H1 (cell line): ENCODE results near the gene MT1H. TPM values are rescaled to one million over a fixed set of nuclear protein-coding genes. Genes with fewer than 3 reads are reported as not detected.
"Not testable (repeated sequence)": the region's sequence is repeated elsewhere in the genome, so short reads cannot be mapped to it uniquely, and the experiment has no call there.

ENCODE experiments used
- CTCF ChIA-PET: fragments of 300-600 bp; sonication (Branson Sonifier 250); formaldehyde crosslinking; loops from one replicate; lab custom pipeline; 2021; ENCODE audit not compliant: partially characterized antibody; lab: Charles Lee
- POLR2A ChIA-PET: fragments of 300-600 bp; sonication (Branson Sonifier 250); formaldehyde crosslinking; loops from one replicate; lab custom pipeline; 2021; ENCODE audit warnings: inconsistent platforms; ENCODE audit not compliant: partially characterized antibody; lab: Charles Lee
- DNase-seq, 2 experiments: peaks; one replicate each; pipeline versions ENCODE4 v3.0.0 to v3.0.0-alpha.2; 2010 to 2022; ENCODE audit warnings: low spot score in 2 of 2, low read depth in 1 of 2, mixed read lengths in 1 of 2
- FAIRE-seq: peaks from 2 replicates; lab custom pipeline; 2011; peaks lifted over from hg19 to GRCh38; lab: Jason Lieb, UNC
- H2AFZ ChIP-seq: 2 replicates; pipeline ENCODE4 v1.8.1; 2012; ENCODE audit warnings: low read length, inconsistent platforms
- H2AK5ac ChIP-seq: 2 replicates; pipeline ENCODE4 v1.6.1; 2013; ENCODE audit warnings: low read depth, low read length
- H2BK120ac ChIP-seq: replicated peaks from 2 replicates; pipeline ENCODE3; 2013; ENCODE audit warnings: low read depth, low read length, inconsistent platforms
- H2BK12ac ChIP-seq: 2 replicates; pipeline ENCODE4 v1.6.1; 2013; ENCODE audit warnings: low read depth, low read length
- H2BK15ac ChIP-seq: 2 replicates; pipeline ENCODE4 v1.6.1; 2013; ENCODE audit warnings: low read length
- H2BK20ac ChIP-seq: 2 replicates; pipeline ENCODE4 v1.6.1; 2013; ENCODE audit warnings: low read length
- H2BK5ac ChIP-seq: 2 replicates; pipeline ENCODE4 v1.6.1; 2013; ENCODE audit warnings: low read depth, low read length
- H3K14ac ChIP-seq: 2 replicates; pipeline ENCODE4 v1.6.1; 2013; ENCODE audit warnings: inconsistent platforms; ENCODE audit not compliant: insufficient read length
- H3K18ac ChIP-seq: 2 replicates; pipeline ENCODE4 v1.6.1; 2013; ENCODE audit warnings: low read length; ENCODE audit errors: extremely low read depth
- H3K23ac ChIP-seq: 2 replicates; pipeline ENCODE4 v1.6.1; 2013; ENCODE audit warnings: inconsistent platforms; ENCODE audit not compliant: insufficient read length
- H3K23me2 ChIP-seq: 2 replicates; pipeline ENCODE4 v1.6.1; 2013; ENCODE audit warnings: low read depth, low read length
- H3K27ac ChIP-seq: 2 replicates; pipeline ENCODE4 v1.6.1; 2011; ENCODE audit warnings: low read depth, low read length, inconsistent platforms
- H3K27me3 ChIP-seq, 4 experiments: replicated peaks in 1 of 4; 1 replicate in 1 of 4; 2 replicates in 3 of 4; pipeline versions ENCODE4 v1.6.1 to v1.8.1; 2011 to 2013; ENCODE audit warnings: low read length in 3 of 4, mild to moderate bottlenecking in 3 of 4, inconsistent platforms in 2 of 4, mixed read lengths in 2 of 4, moderate library complexity in 1 of 4; ENCODE audit not compliant: control insufficient read depth in 3 of 4, insufficient read depth in 3 of 4; ENCODE audit errors: extremely low read depth in 1 of 4
- H3K36me3 ChIP-seq, 4 experiments: 2 replicates each; pipeline versions ENCODE4 v1.6.1 to v1.8.1; 2011 to 2013; ENCODE audit warnings: mild to moderate bottlenecking in 4 of 4, low read length in 3 of 4, moderate library complexity in 2 of 4, control low read depth in 1 of 4, inconsistent platforms in 1 of 4; ENCODE audit not compliant: insufficient read depth in 4 of 4, control insufficient read depth in 2 of 4
- H3K4ac ChIP-seq: replicated peaks from 2 replicates; pipeline ENCODE3; 2013; ENCODE audit warnings: low read length, low read depth, mixed read lengths, inconsistent platforms; ENCODE audit not compliant: insufficient read length
- H3K4me1 ChIP-seq, 4 experiments: replicated peaks in 1 of 4; 1 replicate in 1 of 4; 2 replicates in 3 of 4; pipeline versions ENCODE4 v1.6.1 to v1.8.1; 2011 to 2013; ENCODE audit warnings: low read length in 3 of 4, inconsistent platforms in 2 of 4, mixed read lengths in 1 of 4; ENCODE audit not compliant: insufficient read depth in 4 of 4, control insufficient read depth in 3 of 4
- H3K4me2 ChIP-seq, 2 experiments: 2 replicates each; pipeline versions ENCODE4 v1.6.1 to v1.8.1; 2011 to 2013; ENCODE audit warnings: low read depth in 2 of 2, low read length in 2 of 2, control low read depth in 1 of 2, inconsistent platforms in 1 of 2, mild to moderate bottlenecking in 1 of 2; ENCODE audit not compliant: insufficient read depth in 1 of 2
- H3K4me3 ChIP-seq, 4 experiments: fragments of 200-600, 300-600 bp in 1 of 4; sonication (generic), shearing (Covaris generic), sonication (Bioruptor Twin) in 1 of 4; 2 replicates each; pipeline versions ENCODE4 v1.5.1 to v1.8.1; 2011 to 2016; ENCODE audit warnings: low read length in 4 of 4, low read depth in 3 of 4, control low read depth in 2 of 4, inconsistent platforms in 2 of 4, mild to moderate bottlenecking in 2 of 4, mixed read lengths in 1 of 4, moderate library complexity in 1 of 4; ENCODE audit not compliant: insufficient read depth in 2 of 4; ENCODE audit errors: extremely low read depth in 1 of 4
- H3K56ac ChIP-seq: replicated peaks from 2 replicates; pipeline ENCODE3; 2013; ENCODE audit warnings: low read depth, mild to moderate bottlenecking, mixed read lengths, low read length, inconsistent platforms; ENCODE audit not compliant: insufficient read length
- H3K79me1 ChIP-seq: 2 replicates; pipeline ENCODE4 v1.6.1; 2013; ENCODE audit warnings: low read depth, low read length, control low read depth
- H3K79me2 ChIP-seq, 2 experiments: 2 replicates each; pipeline versions ENCODE4 v1.6.1 to v1.8.1; 2012 to 2013; ENCODE audit warnings: low read length in 2 of 2, mild to moderate bottlenecking in 2 of 2, inconsistent platforms in 1 of 2; ENCODE audit not compliant: insufficient read depth in 2 of 2, control insufficient read depth in 1 of 2
- H3K9ac ChIP-seq, 4 experiments: replicated peaks in 1 of 4; 1 replicate in 1 of 4; 2 replicates in 3 of 4; pipeline versions ENCODE4 v1.6.1 to v1.8.1; 2011 to 2013; ENCODE audit warnings: low read depth in 3 of 4, low read length in 3 of 4, control low read depth in 2 of 4, mild to moderate bottlenecking in 2 of 4, moderate library complexity in 2 of 4, inconsistent platforms in 1 of 4; ENCODE audit errors: extremely low read depth in 1 of 4
- H3K9me3 ChIP-seq, 2 experiments: 2 replicates each; pipeline versions ENCODE4 v1.6.1 to v1.8.1; 2012 to 2013; ENCODE audit warnings: mild to moderate bottlenecking in 2 of 2, moderate library complexity in 2 of 2, control low read depth in 1 of 2, inconsistent platforms in 1 of 2, low read depth in 1 of 2, low read length in 1 of 2, mixed read lengths in 1 of 2; ENCODE audit not compliant: insufficient read depth in 2 of 2
- H4K20me1 ChIP-seq, 2 experiments: replicated peaks in 1 of 2; 2 replicates each; pipeline versions ENCODE3 to v1.8.1; 2011 to 2013; ENCODE audit warnings: inconsistent platforms in 2 of 2, low read length in 2 of 2, mild to moderate bottlenecking in 1 of 2; ENCODE audit not compliant: insufficient read depth in 2 of 2, control insufficient read depth in 1 of 2
- H4K5ac ChIP-seq: 2 replicates; pipeline ENCODE4 v1.6.1; 2013; ENCODE audit warnings: low read length, low read depth, mixed read lengths, inconsistent platforms; ENCODE audit not compliant: insufficient read length
- H4K8ac ChIP-seq: 2 replicates; pipeline ENCODE4 v1.8.0; 2013; ENCODE audit warnings: mild to moderate bottlenecking, moderate library complexity, low read length, inconsistent platforms; ENCODE audit not compliant: insufficient read depth; ENCODE audit errors: extremely low read depth
- H4K91ac ChIP-seq: replicated peaks from 2 replicates; pipeline ENCODE3; 2013; ENCODE audit warnings: low read length, mixed read lengths, inconsistent platforms; ENCODE audit not compliant: insufficient read length
- MAFK ChIP-seq: IDR thresholded peaks from 2 replicates; pipeline ENCODE4 v1.6.1; 2012; ENCODE audit warnings: low read depth, mild to moderate bottlenecking, improper control_type of control experiment, low read length
- WGBS, 2 experiments: shearing (Covaris generic) in 1 of 2; methylation state at CpG; one replicate each; pipeline versions ENCODE4 v1.1.6 to v1.1.7; 2013 to 2015; ENCODE audit warnings: low lambda C conversion rate in 2 of 2, mixed read lengths in 2 of 2, inconsistent platforms in 1 of 2, low coverage in 1 of 2, missing lambda C conversion rate in 1 of 2; ENCODE audit not compliant: insufficient replicate concordance in 2 of 2, insufficient coverage in 1 of 2, insufficient read length in 1 of 2; ENCODE audit errors: extremely low coverage in 1 of 2, missing lambda C conversion rate in 1 of 2; 5-methylcytosine and 5-hydroxymethylcytosine counted together
- polyA plus RNA-seq, 7 experiments: library from polyadenylated mRNA; depleted of rRNA in 3 of 7; stranded (reverse) in 5 of 7; unstranded in 2 of 7; fragments of >200 nt in 5 of 7; fragments of 200-250 nt in 2 of 7; gene quantifications; 1 replicate in 5 of 7; 2 replicates in 1 of 7; 4 replicates in 1 of 7; pipeline versions ENCODE4 v1.2.1 to v1.2.3, GENCODE V29; 2011 to 2013; ENCODE audit warnings: missing spikeins in 2 of 7, mixed read lengths in 2 of 7
- total RNA-seq: library from RNA; stranded (reverse); fragmentation: NEBNext Ultra II Directional; extraction: Animal tissue kit (Norgen Biotek cat#: 25700); gene quantifications from 2 replicates; pipeline ENCODE4 v1.2.1, GENCODE V29; 2021

The MT1H gene
- total and polyA plus RNA-seq, 2 of the 8 experiments (the other 6 are each of a cell fraction or from before 2014, with no cell fraction given), result 11.9 to 95.7 TPM

- TF ChIP-seq MAFK, result no peak
Observed at GRCh38 chr16:56664506-56664905, 5.1 kb upstream of the MT1H start (continued).

- H3K36me3 ChIP-seq, H2BK12ac ChIP-seq, H4K91ac ChIP-seq, H3K23ac ChIP-seq, H3K27ac ChIP-seq, H2AFZ ChIP-seq, H3K79me2 ChIP-seq, H3K9ac ChIP-seq, H3K56ac ChIP-seq, H4K8ac ChIP-seq, H3K18ac ChIP-seq, H3K4me2 ChIP-seq, H2BK15ac ChIP-seq, H3K4me3 ChIP-seq, H2BK120ac ChIP-seq, H2BK20ac ChIP-seq, H3K14ac ChIP-seq, H2AK5ac ChIP-seq, H3K79me1 ChIP-seq, H4K20me1 ChIP-seq, H3K4ac ChIP-seq, DNase-seq, H2BK5ac ChIP-seq, H4K5ac ChIP-seq, H3K9me3 ChIP-seq: not testable (repeated sequence)
- Histone ChIP-seq H3K23me2 (peaks cover 17% of the 10 kb centered on the region; the same call in 1 of the 2 replicates), H3K4me1 (peaks cover 3 to 17% (median 14%) of the 10 kb centered on the region in 4 experiments), H3K27me3 (peaks cover 89 to 100% (median 98%) of the 10 kb centered on the region in 4 experiments)
- ChIA-PET POLR2A (interaction anchor here (1.7 to 13.9 kb wide), 4 partner anchors 11 to 40 kb away, joined by 7 to 205 read pairs (median 46); partner anchors contain the start of genes MT1B, MT1E, MT1F and MT1X), CTCF (interaction anchor here (0.7 kb wide), 1 partner anchor 16 kb away, joined by 3 read pairs; no protein-coding TSS in a partner anchor)
- peak; percentile 32 for FAIRE-seq
- WGBS, 2 experiments, result 67% methylated on average over 8 of the region's 8 CpGs; no CpG with 5 or more reads in 1 of the 2 experiments
Observed at GRCh38 chr16:56665286-56666261, 4.0 kb upstream of the MT1H start.
